Loucy (cell line): ENCODE results near the gene PLCG1.
"Not testable (repeated sequence)": the region's sequence is repeated elsewhere in the genome, so short reads cannot be mapped to it uniquely, and the experiment has no call there.

Experiments
- H2AFZ ChIP-seq: fragments of 200-600 bp; sonication (generic); 2 replicates; pipeline ENCODE4 v1.6.0; 2016; ENCODE audit warnings: antibody characterized with exemption, mild to moderate bottlenecking, low read length, moderate library complexity
- H3F3A ChIP-seq: fragments of 200-600 bp; 2 replicates; pipeline ENCODE4 v1.6.0; 2016; ENCODE audit warnings: antibody characterized with exemption, low read depth, mild to moderate bottlenecking
- H3K27me3 ChIP-seq: fragments of 200-600 bp; sonication (generic); 2 replicates; pipeline ENCODE4 v1.6.1; 2014; ENCODE audit warnings: low read length, mild to moderate bottlenecking; ENCODE audit not compliant: insufficient read depth, poor library complexity, severe bottlenecking
- H3K36me3 ChIP-seq: fragments of 200-600 bp; sonication (generic); 2 replicates; pipeline ENCODE4 v1.6.1; 2016; ENCODE audit warnings: low read length; ENCODE audit not compliant: insufficient read depth
- H3K4me1 ChIP-seq: fragments of 200-600 bp; sonication (generic); 2 replicates; pipeline ENCODE4 v1.5.1; 2014; ENCODE audit warnings: low read length, mild to moderate bottlenecking; ENCODE audit not compliant: insufficient read depth, poor library complexity, severe bottlenecking
- H3K4me2 ChIP-seq: fragments of 200-600 bp; sonication (generic); 2 replicates; pipeline ENCODE4 v1.6.0; 2014; ENCODE audit warnings: antibody characterized with exemption, low read length, low read depth, mild to moderate bottlenecking; ENCODE audit not compliant: poor library complexity, severe bottlenecking
- H3K4me3 ChIP-seq: fragments of 200-600 bp; sonication (generic); 2 replicates; pipeline ENCODE4 v1.5.1; 2014; ENCODE audit warnings: low read length, mild to moderate bottlenecking, mixed read lengths; ENCODE audit not compliant: poor library complexity, severe bottlenecking
- H3K79me2 ChIP-seq: fragments of 200-600 bp; sonication (generic); 2 replicates; pipeline ENCODE4 v1.6.1; 2014; ENCODE audit warnings: low read length; ENCODE audit not compliant: insufficient read depth
- H3K9ac ChIP-seq: fragments of 200-600 bp; sonication (generic); 2 replicates; pipeline ENCODE4 v1.6.0; 2014; ENCODE audit warnings: mild to moderate bottlenecking, low read depth, low read length, moderate library complexity; ENCODE audit not compliant: poor library complexity, severe bottlenecking
- H3K9me2 ChIP-seq: fragments of 200-600 bp; sonication (generic); replicated peaks from 2 replicates; pipeline ENCODE4 v1.6.1; 2016; ENCODE audit warnings: low read depth, low read length, mixed read lengths
- H3K9me3 ChIP-seq: fragments of 200-600 bp; sonication (generic); 2 replicates; pipeline ENCODE4 v1.6.1; 2014; ENCODE audit warnings: mild to moderate bottlenecking, antibody characterized with exemption, low read length, low read depth; ENCODE audit not compliant: insufficient read depth
- H4K20me1 ChIP-seq: fragments of 200-600 bp; sonication (generic); 2 replicates; pipeline ENCODE4 v1.6.0; 2014; ENCODE audit warnings: antibody characterized with exemption, low read length, mild to moderate bottlenecking; ENCODE audit not compliant: insufficient read depth, poor library complexity, severe bottlenecking
- CTCF ChIP-seq: fragments of 200-600 bp; sonication (generic); conservative IDR thresholded peaks from 2 replicates; pipeline ENCODE4 v1.5.1; 2014; ENCODE audit warnings: mild to moderate bottlenecking, antibody characterized with exemption, low read length
- EZH2phosphoT487 ChIP-seq: fragments of 200-600 bp; IDR thresholded peaks from 2 replicates; pipeline ENCODE4 v1.6.1; 2018; ENCODE audit warnings: antibody characterized with exemption, mild to moderate bottlenecking, moderate library complexity, borderline replicate concordance

Gene PLCG1

GRCh38 chr20:41131594-41132387 is 5.6 kb upstream of the PLCG1 start:
- H3K27me3 ChIP-seq: no peaks in the 10 kb centered on the region
- no peaks in the 10 kb centered on the region for H3K36me3 ChIP-seq
- H3K4me2 ChIP-seq: no peak overlapping the region
- no peaks in the 10 kb centered on the region for H4K20me1 ChIP-seq
- H3F3A ChIP-seq: no peaks in the 10 kb centered on the region
- no peaks in the 10 kb centered on the region for H3K9me3 ChIP-seq
- H3K4me3 ChIP-seq: no peak overlapping the region
- peaks cover 5% of the 10 kb centered on the region for H3K4me1 ChIP-seq
- H2AFZ ChIP-seq: no peak overlapping the region
- TF ChIP-seq EZH2phosphoT487 (no peak), CTCF (no peak)
- H3K9me2 ChIP-seq: no peaks in the 10 kb centered on the region
- no peak overlapping the region for H3K9ac ChIP-seq
- 0 out of 2 replicates have a peak, but pooled peaks cover 4% of the 10 kb centered on the region for H3K79me2 ChIP-seq

- not testable (repeated sequence) for H3K9ac ChIP-seq, H3K79me2 ChIP-seq, H3K36me3 ChIP-seq, H3K4me2 ChIP-seq, H3K27me3 ChIP-seq, H3K4me3 ChIP-seq, H4K20me1 ChIP-seq, H2AFZ ChIP-seq, H3K4me1 ChIP-seq, H3K9me2 ChIP-seq, H3K9me3 ChIP-seq, H3F3A ChIP-seq
Observed at GRCh38 chr20:41132388-41132775, 5.0 kb upstream of the PLCG1 start.

GRCh38 chr20:41133709-41134361 is 3.5 kb upstream of the PLCG1 start:
- Histone ChIP-seq H3F3A (no peaks in the 10 kb centered on the region), H3K9me3 (no peaks in the 10 kb centered on the region), H4K20me1 (peaks cover 9% of the 10 kb centered on the region), H3K27me3 (no peaks in the 10 kb centered on the region), H3K9me2 (no peaks in the 10 kb centered on the region), H3K36me3 (no peaks in the 10 kb centered on the region), H3K9ac (no peak overlapping the region), H3K79me2 (peaks cover 17% of the 10 kb centered on the region), H3K4me1 (peaks cover 6% of the 10 kb centered on the region), H3K4me2 (no peak overlapping the region), H3K4me3 (no peak overlapping the region), H2AFZ (no peak overlapping the region)
- TF ChIP-seq EZH2phosphoT487 (no peak), CTCF (no peak)
